AG20443 (cell line): ENCODE measurements around the gene ICAM2.

Experiments
- DNase-seq: peaks from one replicate; pipeline ENCODE4 v3.0.0; 2012; ENCODE audit warnings: low spot score, mixed read lengths

ICAM2 gene

GRCh38 chr17:64020056-64020766 lies at the start of gene ICAM2:
ICAM2 (minus strand) TSS chr17:64020633; CDS start chr17:64006691, 13,942 bp downstream.
- peak; percentile 17 for DNase-seq

- no peak for DNase-seq
These were observed 49.8 kb upstream of the ICAM2 start for GRCh38 chr17:64070213-64070612.

GRCh38 chr17:64069143-64069542 lies 48.7 kb upstream of the ICAM2 start:
- no peak for DNase-seq

GRCh38 chr17:64067657-64068056 lies 47.2 kb upstream of the ICAM2 start:
- no peak for DNase-seq

GRCh38 chr17:64066716-64067115 lies 46.3 kb upstream of the ICAM2 start:
- DNase-seq: no peak

- no peak for DNase-seq
These were observed 44.7 kb upstream of the ICAM2 start for GRCh38 chr17:64065161-64065560.

- DNase-seq: no peak
These were observed 43.9 kb upstream of the ICAM2 start for GRCh38 chr17:64064331-64064730.

GRCh38 chr17:64063766-64064224 lies 43.4 kb upstream of the ICAM2 start:
- DNase-seq: peak; percentile 29

GRCh38 chr17:64063088-64063487 lies 42.7 kb upstream of the ICAM2 start:
- no peak for DNase-seq

- no peak for DNase-seq
These were observed 40.9 kb upstream of the ICAM2 start for GRCh38 chr17:64061178-64061898.

- DNase-seq: no peak
These were observed 39.9 kb upstream of the ICAM2 start for GRCh38 chr17:64060331-64060730.

- no peak for DNase-seq
These were observed 39.3 kb upstream of the ICAM2 start for GRCh38 chr17:64059756-64060155.

- no peak for DNase-seq
These were observed 38.2 kb upstream of the ICAM2 start for GRCh38 chr17:64058621-64059020.

GRCh38 chr17:64057701-64058263 lies 37.3 kb upstream of the ICAM2 start:
- DNase-seq: no peak

- DNase-seq: no peak
These were observed 36.0 kb upstream of the ICAM2 start for GRCh38 chr17:64056269-64057005.

GRCh38 chr17:64055183-64056142 lies 35.0 kb upstream of the ICAM2 start:
- DNase-seq: no peak

- no peak for DNase-seq
These were observed 33.9 kb upstream of the ICAM2 start for GRCh38 chr17:64054304-64054703.

GRCh38 chr17:64053101-64053500 lies 32.7 kb upstream of the ICAM2 start:
- DNase-seq: no peak

- DNase-seq: no peak
These were observed 30.7 kb upstream of the ICAM2 start for GRCh38 chr17:64051153-64051552.

GRCh38 chr17:64048805-64049204 lies 28.4 kb upstream of the ICAM2 start:
- DNase-seq: no peak

GRCh38 chr17:64045176-64045575 lies 24.7 kb upstream of the ICAM2 start:
- no peak for DNase-seq
